ENCODE measurements around the gene PIEZO1.

The PIEZO1 gene

DNA sequence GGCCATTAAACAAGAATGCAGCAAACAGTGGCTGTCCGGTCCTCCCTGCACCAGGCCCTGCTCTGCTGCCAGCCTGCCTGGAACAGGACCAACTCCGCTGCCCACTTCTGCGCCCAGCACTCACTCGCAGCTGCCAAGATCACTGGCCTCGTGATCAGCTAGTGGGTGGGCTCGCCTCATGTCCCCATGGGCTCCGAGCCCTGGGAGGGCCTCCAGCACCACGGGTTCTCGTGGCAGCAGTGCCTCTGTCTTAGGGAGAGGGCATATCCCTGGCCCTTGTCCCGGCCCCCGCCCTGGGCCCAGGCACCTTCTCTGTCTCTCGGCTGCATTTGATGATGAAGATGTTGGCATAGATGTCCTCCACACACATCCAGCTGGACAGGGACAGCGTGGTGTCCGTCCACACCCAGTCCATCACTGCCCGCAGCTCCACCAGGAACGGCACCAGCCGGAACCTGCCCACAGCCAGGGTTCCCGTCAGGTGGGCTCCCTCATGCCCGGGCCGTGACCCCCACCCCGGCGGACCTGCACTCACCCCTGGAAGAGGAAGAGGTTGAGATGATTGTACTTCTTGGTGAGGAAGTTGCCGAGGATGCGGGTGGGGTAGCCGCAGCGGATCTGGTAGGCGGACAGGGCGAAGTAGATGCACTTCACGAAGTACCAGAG, 65.6 kb downstream of the PIEZO1 start:
- no peak for DNase-seq (ENCODE audit: low read depth in 2 of 2)

DNA sequence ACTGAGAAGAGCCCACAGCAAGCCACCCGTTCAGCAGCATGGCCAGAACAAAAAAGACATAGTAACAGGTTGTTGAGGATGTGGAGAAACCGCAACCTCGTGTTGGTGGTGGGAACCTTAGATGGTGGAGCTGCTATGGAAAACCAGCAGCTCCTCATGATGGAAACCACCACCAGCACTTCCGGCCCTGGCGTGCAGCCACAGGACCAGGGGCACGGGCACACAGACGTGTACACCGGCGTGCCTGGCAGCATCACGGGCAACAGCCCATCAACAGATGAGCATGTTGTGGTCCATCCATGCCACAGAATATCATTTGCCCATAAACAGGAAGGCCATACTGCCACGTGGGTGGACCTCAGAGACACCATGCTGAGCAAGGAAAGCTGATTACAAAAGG, 66.8 kb downstream of the PIEZO1 start:
- DNase-seq (ENCODE audit: low read depth in 2 of 2): no peak

DNA sequence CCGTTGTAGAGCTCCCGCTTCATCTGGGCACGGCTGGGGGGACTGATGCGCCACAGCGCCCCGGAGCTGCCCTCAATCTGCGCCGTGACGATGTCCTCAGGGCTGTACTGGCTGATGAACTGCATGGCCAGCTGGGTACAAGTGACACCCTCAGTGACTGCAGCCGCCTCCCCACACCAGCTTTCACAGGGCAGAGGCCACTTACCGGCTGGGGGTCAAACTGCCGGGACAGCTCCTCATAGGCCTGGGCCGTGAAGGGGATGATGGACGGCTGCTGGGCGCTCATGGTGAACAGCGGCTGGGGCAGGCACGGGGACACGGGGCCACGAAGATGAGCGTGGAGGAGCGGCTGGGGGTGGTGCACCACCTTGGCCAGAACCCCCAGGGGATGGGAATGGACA, 68.4 kb downstream of the PIEZO1 start:
- DNase-seq (ENCODE audit: low read depth in 2 of 2): no peak

DNA sequence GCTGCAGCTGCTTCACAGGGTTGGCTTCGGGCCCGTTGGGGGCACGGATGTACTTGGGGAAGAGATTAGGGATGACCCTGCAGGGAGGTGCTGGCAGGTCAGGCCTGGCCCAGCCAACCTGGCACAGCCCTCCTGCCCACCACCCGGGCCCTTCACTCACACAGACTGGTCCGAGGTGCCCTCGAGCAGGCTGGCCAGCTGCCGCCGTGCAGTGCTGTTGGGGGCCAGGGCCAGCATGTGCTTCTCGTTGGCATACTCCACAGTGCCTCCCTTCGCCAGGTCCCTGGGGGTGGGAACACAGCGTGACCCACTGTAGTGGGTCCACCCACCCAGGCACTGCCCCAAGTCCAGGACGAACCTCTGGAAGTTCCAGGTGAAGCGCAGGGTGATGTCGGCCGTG, 68.8 kb downstream of the PIEZO1 start:
- no peak for DNase-seq (ENCODE audit: low read depth in 2 of 2)

DNA sequence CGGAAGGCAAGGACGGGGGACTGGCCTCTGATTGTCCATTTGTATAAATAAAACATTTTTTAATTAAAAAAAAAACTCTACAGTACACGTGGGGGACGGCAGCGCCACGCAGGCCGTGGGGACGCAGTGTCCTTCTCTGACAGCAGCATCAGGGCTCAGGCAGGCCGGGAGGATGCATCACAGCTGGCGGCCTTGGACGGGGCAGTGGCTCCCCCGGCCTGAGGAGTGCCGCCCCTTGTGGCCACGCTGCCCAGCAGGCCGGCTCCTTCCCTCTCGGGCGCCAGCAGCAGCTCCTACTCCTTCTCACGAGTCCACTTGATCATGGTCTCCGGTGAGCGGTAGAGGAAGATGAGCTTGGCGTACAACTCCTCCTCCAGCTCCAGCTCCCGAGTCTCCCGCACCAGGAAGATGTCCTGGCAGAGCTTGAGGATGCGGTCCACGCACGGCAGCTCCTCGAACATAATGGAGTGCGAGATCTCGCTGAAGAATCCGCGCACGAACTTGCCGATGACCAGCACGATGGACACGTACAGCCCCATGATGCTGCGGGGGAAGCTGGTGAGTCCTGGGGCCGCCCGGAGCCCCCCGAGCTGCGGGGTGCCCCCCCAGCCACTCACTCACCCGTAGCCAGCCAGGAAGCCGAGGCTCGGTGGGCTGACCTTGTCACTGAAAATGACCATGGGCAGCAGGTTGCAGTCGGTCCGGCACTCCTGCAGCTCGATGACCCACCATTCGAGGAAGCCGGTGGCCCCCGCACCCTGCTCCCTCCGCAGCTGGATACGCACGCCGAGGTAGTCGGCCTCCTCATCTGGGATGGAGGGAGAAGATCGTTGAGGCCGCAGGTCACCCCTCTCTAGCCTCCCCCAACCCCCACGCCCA, 69.5 kb downstream of the PIEZO1 start:
- no peak for DNase-seq (ENCODE audit: low read depth in 2 of 2)

DNA sequence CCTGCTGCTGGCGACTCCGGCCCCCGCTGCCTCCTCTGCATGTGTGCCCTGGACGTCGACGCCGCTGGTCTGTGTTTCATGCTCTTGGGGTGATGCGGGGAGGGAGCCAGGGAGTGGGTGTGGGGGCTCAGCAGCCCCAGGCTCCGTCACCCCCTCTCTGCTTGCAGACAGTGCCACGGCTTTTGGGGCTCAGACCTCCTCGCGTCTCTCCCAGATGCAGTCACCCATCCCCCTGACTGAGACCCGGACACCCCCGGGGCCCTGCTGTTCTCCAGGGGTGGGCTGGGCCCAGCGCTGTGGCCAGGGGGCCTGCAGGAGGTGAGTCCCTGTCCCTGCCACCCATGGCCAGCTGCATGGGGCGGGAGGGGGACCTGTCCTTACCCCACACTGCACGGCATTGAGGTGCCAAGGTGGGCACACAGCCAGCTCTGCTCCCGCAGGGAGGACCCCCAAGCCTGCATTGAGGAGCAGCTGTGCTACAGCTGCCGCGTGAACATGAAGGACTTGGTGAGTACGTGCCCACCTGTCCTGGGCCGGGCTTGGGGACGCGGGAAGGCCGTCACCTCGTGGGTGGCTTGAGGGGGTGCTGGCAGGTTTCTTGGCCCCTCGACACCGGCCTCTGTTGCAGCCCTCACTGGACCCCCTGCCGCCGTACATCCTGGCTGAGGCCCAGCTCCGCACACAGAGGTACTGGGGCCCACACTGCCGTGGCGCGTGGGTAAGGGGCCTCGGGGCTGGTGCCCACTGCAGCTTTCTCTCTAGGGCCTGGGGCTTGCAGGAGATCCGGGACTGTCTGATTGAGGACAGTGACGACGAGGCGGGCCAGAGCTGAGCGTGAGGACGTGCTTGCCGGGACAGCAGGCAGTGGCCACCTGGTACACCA, 70.4 kb downstream of the PIEZO1 start:
- no peak for DNase-seq (ENCODE audit: low read depth in 2 of 2)

DNA sequence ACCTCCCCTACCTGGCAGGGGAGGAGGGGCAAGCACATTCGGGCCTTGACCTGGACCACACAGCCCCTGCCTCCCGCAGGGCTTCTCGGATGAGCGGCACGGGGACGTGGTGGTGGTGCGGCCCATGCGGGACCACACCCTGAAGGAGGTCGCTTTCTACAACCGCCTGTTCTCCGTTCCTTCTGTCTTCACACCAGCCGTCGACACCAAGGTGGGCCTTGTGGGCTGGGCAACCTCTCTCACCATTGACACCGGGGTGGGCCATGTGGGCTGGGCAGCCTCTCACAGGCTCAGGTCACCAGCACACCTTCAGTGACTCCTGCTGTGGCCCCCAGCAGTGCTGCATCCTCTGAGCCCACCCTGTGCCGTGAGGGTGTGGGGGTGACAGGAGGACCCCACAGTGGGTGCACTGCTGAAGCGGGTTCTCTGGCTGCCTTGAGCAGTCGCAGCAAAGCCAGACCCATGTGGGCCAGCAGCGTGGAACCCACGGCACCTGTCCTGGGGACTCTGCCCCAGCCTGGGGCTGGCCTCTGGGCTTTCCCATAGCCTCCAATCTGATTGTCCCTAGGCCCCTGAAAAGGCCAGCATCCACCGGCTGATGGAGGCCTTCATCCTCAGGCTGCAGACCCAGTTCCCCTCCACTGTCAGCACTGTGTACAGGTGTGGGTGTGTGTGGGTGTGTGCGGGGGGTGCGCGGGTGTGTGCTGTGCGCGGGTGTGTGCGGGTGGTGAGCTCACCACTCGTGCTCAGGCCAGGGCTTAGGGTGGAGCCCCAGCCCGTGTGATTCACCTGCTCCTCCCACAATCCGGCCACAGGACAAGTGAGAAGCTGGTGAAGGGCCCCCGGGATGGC, 71.2 kb downstream of the PIEZO1 start:
- no peak for DNase-seq (ENCODE audit: low read depth in 2 of 2)

DNA sequence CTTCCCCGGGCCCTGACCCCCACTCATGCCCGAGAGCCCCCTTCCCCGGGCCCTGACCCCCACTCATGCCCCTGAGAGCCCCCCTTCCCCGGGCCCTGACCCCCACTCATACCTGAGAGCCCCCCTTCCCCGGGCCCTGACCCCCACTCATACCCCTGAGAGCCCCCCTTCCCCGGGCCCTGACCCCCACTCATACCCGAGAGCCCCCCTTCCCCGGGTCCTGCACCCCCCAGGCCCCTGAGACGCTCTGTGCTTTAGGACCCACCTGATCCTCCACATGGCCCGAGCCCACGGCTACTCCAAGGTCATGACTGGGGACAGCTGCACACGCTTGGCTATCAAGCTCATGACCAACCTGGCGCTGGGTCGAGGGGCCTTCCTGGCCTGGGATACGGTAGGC, 72.0 kb downstream of the PIEZO1 start:
- no peak for DNase-seq (ENCODE audit: low read depth in 2 of 2)

DNA sequence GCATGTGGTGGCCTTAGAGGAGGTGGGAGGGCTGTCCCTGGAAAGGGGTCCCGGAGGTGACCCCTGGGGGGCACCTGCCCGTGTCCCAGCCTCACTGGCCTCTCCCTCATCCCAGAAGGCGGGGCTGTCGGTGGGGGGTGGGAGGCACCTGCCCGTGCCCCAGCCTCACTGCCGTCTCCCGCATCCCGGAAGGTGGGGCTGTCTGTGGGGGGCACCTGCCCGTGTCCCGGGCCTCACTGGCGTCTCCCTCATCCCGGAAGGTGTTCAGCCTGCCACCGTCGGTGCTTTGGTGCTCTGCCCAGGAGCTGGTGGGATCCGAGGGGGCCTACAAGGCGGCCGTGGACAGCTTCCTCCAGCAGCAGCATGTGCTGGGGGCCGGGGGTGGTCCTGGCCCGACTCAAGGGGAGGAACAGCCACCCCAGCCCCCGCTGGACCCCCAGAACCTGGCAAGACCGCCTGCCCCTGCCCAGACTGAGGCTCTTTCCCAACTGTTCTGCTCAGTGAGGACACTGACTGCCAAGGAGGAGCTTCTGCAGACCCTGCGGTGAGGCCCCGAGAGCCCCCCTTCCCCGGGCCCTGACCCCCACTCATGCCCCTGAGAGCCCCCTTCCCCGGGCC, 72.5 kb downstream of the PIEZO1 start:
- no peak for DNase-seq (ENCODE audit: low read depth in 2 of 2)

DNA sequence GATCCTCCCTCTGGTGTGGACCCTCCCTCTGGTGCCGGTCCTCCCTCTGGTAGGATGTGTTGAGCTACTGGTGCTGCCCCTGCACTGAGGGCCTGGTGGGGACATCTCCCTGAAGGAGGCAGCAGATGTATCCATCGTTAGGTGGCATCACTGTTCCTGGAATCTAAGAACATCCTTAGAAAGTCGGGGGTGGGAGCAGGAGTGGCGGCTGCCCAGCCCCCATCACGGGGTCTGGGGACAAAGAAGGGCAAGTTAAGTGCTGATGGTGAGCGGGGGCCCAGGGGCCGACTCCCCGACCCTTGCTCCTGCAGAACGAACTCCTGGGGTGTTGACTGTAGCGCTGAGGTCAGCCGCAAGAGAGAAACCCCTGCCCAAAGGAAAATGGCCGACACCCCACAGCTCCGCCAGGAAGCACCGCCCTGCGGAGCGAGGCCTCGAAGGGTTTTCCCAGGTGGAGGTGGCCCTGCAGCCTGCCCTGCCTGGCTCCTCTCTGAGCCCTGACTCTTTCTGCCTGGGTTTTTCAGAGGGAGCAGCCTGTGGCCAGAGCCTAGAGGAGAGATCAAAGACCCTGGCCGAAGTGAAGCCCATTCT, 73.2 kb downstream of the PIEZO1 start:
- DNase-seq (ENCODE audit: low read depth in 2 of 2): no peak

DNA sequence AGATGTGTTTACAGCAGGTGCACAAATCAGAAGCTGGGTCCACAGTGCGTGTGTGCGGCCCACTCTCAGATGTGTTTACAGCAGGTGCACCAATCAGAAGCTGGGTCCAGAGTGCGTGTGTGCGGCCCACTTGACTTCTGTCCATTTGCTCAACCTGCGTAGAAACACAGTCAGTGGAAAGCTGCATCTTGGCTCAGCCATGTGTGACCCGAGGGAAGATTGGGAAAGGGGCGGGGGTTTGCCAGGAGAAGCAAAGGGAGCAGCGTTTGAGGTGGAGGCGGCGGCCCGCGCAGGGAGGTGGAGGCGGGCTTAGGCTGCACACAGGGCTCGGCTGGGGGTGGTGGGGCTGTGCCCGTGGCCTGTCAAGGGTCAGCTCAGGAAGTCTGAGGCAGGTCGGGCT, 74.5 kb downstream of the PIEZO1 start:
- no peak for DNase-seq (ENCODE audit: low read depth in 2 of 2)

DNA sequence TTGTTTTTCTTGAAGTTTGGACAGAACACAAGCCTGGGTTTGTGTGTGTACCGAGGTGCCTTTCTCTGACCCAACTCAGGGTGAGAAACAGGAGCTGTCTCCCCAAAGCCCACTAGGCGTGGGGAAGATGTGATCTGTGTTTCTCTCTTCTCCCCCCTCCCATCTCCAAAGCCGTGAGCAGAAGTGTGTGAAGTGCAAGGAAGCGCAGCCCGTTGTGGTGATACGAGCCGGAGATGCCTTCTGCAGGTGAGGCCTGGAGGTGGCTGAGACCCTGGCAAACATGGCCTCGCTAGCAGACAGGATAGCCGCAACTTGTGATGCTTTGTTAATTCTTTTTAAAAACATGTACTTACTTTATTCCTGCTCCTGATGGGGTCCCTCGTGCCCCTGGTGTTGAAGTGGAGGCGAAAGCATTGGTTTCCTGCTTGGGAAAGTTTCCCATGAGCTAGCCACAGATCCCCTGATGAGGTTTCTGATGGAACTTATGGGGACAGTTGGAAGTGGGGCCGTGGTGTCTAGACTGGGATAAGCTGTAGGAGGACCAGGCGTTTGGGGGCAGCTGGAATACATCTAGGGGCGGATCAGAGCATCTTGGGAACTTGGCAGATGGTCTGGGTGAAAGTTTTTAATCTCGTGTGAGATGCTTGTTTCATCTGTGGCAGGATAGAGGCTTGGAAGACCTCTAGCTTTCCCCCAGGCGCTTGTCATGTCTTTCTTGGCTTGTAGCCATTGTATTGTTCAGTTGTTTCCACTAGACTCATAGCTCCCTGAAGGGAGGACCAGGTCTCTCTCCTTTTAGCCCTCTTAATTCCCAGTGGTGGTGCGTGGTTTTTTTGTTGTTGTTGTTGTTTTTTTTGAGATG, 77.8 kb downstream of the PIEZO1 start:
- DNase-seq (ENCODE audit: low read depth in 2 of 2): no peak

DNA sequence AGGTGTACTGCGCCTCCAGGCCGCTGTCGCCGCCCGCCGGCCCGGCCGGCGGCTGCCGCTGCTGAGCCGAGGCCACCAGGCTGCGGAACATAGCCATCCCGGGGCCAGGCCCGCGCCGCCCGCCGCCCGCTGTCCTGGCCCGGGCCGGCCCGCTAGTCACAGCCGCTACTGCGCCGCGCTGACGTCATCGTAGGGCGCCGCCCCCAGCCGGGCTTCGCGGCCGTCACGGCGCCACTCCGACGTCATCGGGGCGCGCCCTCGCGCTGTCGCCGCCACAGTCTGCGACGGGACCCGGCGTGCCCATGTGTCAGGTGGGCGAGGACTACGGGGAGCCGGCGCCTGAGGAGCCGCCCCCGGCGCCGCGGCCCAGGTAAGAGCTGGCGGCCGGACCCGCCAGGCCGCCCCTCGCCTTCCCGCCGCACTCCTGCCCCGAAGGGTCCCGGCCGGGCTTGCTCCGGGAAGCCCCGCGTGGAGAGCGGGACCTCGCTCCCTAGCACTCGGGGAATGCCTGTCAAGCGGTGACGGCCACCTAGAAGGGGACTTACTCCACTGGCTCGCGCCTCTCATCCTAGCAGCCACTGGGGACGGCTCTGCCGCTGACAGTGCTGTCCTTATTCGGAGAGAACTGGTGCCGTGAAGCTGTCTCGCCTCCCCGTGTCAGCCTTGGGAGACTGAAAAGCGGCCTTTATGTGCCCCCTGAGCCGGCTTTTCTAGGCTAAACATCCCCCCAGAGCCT, 78.6 kb downstream of the PIEZO1 start, which contains the start of the genes CTU2 and RNF166:
TSS of gene CTU2 (plus strand) at position 275 of the 736 bp plus-strand sequence. CDS start at position 303, 28 bp downstream.
TSS of gene RNF166 (minus strand) at position 180 of the 736 bp plus-strand sequence. CDS start at position 97, 83 bp downstream.
- peak; percentile 86 to 88 for DNase-seq (ENCODE audit: low read depth in 2 of 2)

DNA sequence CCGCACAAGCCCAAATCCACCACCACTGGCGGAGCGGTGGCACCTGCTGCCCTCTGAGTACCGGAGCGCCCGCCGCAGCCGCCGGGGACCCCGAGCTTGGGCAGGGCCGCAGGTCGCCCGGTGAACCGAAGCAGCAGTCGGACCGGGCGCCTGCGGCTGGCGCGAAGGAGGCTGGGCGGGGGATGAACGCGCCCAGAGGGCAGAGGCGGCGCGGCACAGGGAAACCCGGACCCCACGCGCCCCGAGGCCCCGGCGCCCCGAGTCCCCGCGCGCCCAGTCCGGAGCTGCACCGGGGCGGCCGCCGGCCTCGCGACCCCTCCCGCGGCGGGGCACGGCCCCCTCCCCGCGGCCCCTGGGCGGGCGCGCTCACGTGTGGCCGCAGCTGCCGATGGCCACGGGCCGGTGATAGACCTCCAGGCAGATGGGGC, 79.2 kb downstream of the PIEZO1 start:
- DNase-seq (ENCODE audit: low read depth in 2 of 2): no peak

DNA sequence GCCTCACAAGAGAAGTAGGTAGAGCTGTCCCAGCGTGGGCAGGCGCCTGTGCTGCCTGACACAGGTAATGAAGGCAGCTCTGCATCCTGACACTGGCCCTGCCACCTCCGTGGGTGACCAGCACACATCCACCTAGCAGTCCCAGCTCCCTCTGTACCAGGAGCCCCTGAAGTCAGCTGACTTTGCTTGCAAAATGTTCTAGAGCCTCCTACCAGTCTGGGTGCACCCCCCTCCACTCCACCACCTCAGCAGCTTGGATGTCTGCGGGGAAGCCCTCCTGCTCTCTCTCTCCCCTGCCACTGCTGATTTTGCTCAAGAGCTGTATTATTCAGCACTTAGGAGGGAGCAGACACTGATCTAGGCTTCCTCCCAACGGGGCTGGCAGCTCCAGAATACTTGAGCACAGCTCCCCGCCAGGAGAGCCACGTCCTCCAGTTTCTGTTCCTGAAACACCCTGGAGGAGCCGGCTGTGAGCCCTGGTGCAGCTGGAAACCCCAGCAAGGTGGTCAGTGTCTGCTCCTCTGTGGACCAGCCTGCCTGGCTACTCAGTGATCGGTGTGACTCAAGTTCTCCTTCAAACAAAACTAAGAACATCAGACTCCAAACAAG, 79.8 kb downstream of the PIEZO1 start:
- no peak for DNase-seq (ENCODE audit: low read depth in 2 of 2)

DNA sequence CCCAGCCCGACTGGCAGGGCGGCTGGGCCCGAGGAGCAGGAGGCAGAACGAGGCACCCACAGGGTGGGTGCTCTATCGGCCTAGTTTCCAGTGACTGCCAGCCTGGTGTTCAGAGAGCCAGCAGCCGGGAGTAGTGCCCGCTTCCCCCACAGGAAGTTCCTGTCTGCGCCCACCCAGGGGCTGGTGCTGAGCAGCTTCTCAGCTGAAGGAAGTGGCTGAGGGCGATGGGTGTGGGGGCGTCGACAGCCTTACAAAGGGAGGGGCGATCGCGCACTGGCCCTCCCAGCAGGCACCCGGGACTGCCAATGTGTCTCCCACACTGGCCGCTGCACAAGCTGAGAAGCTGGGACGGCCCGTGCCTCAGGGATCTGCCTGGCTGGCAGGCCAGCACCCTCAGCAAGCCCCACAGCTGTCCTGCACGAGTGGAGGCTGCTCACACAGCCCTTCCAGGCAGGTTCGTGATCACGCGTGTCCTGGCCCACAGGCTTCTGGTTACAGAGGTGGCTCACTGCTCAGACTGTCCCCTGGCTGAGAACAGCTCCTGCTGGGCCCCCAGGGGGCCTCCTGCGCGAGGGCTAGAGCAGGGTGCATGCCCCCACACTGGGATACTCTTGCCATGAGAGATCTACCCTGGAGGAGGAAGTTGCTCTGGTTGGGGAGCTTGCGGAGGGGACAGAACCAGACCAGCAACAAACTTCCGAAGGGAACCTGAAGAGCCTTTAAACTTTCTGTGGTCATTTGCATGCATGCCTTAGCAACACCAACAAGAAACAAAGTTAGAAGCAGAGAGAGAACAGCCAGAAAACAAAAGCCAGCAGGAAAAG, 81.3 kb downstream of the PIEZO1 start:
- peak; percentile 50 to 65 for DNase-seq (ENCODE audit: low read depth in 2 of 2)
